Activated CD8-positive, alpha-beta memory T cell treated with anti-CD3 and anti-CD28 coated beads, Interleukin-2, amount 50 U/mL, for 4 hours (primary cell): Measurements from ENCODE around the gene CNEP1R1.
"Not testable (repeated sequence)": the region's sequence is repeated elsewhere in the genome, so short reads cannot be mapped to it uniquely, and the experiment has no call there.

Experiments used
- DNase-seq: peaks from one replicate; pipeline ENCODE4 v3.0.0-alpha.2; 2020

The CNEP1R1 gene

GRCh38 chr16:50024684-50025536 is at the start of gene CNEP1R1:
Gene CNEP1R1, plus strand, starts transcription at chr16:50025225. Its CDS starts 91 bp downstream, at chr16:50025316.
- DNase-seq: peak; percentile 89

GRCh38 chr16:49977427-49977826 is 47.6 kb upstream of the CNEP1R1 start:
- no peak for DNase-seq

GRCh38 chr16:49978569-49979326 is 46.3 kb upstream of the CNEP1R1 start:
- DNase-seq: no peak

- DNase-seq: no peak
These were observed 44.9 kb upstream of the CNEP1R1 start for GRCh38 chr16:49980166-49980565.

GRCh38 chr16:49986351-49987124 is 38.5 kb upstream of the CNEP1R1 start:
- no peak for DNase-seq

GRCh38 chr16:49987381-49987780 is 37.6 kb upstream of the CNEP1R1 start:
- no peak for DNase-seq

GRCh38 chr16:49992825-49993224 is 32.2 kb upstream of the CNEP1R1 start:
- no peak for DNase-seq

- no peak for DNase-seq
These were observed 31.4 kb upstream of the CNEP1R1 start for GRCh38 chr16:49993579-49993978.

- no peak for DNase-seq
These were observed 31.0 kb upstream of the CNEP1R1 start for GRCh38 chr16:49994006-49994405.

- DNase-seq: no peak
These were observed 29.3 kb upstream of the CNEP1R1 start for GRCh38 chr16:49995720-49996119.

GRCh38 chr16:49997721-49998251 is 27.2 kb upstream of the CNEP1R1 start:
- DNase-seq: no peak

GRCh38 chr16:49998991-49999390 is 26.0 kb upstream of the CNEP1R1 start:
- no peak for DNase-seq

- DNase-seq: no peak
These were observed 23.9 kb upstream of the CNEP1R1 start for GRCh38 chr16:50001144-50001543.

- no peak for DNase-seq
These were observed 22.8 kb upstream of the CNEP1R1 start for GRCh38 chr16:50002190-50002589.

GRCh38 chr16:50004239-50004638 is 20.8 kb upstream of the CNEP1R1 start:
- DNase-seq: no peak

GRCh38 chr16:50006964-50007363 is 18.1 kb upstream of the CNEP1R1 start:
- DNase-seq: no peak

- DNase-seq: no peak
These were observed 17.3 kb upstream of the CNEP1R1 start for GRCh38 chr16:50007744-50008143.

GRCh38 chr16:50010212-50010611 is 14.8 kb upstream of the CNEP1R1 start:
- DNase-seq: no peak

GRCh38 chr16:50011707-50012106 is 13.3 kb upstream of the CNEP1R1 start:
- DNase-seq: no peak

GRCh38 chr16:50012182-50012581 is 12.8 kb upstream of the CNEP1R1 start:
- no peak for DNase-seq

- not testable (repeated sequence) for DNase-seq
These were observed 10.8 kb upstream of the CNEP1R1 start for GRCh38 chr16:50014211-50014610.

- DNase-seq: no peak
These were observed 9.4 kb upstream of the CNEP1R1 start for GRCh38 chr16:50015631-50016030.

- no peak for DNase-seq
These were observed 7.5 kb upstream of the CNEP1R1 start for GRCh38 chr16:50017553-50017952.
